ENCODE measurements around the gene C1QTNF1. TPM values are rescaled to one million over a fixed set of nuclear protein-coding genes. Genes with fewer than 3 reads are reported as not detected.
A peak's percentile ranks its signal among the peaks of the same experiment; 100 is the strongest.

Gene C1QTNF1
- total and polyA plus RNA-seq, 9 of the 15 experiments (the other 6 are each of a cell fraction or from before 2014, with no cell fraction given): 0.09 TPM; not detected in 8

DNA sequence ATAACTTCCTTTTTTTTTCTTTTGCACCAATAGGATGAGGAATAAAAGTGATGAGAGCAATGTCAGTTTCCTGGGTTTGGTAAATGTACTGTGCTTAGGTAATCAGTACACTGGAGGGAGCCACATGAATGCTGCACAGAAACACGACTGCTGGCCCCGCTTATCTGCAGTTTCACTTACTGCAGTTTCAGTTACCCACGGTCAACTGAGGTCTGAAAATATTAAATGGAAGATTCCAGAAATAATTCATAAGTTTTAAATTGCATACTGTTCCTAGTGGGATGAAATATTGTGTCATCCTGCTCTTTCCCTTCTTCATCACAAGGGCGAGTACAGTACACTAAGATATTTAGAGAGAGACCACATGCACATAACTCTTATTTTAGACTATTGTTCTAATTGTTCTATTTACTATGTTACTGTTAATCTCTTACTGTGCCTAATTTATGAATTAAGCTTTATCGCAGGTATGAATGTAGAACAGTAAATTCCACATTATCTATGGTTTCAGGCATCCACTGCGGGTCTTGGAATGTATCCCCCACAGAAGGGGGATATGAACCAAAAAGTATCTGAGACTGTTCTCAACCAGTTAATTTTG, 37.8 kb upstream of the C1QTNF1 start (continued):
- TF ChIP-seq, protein P1, sequence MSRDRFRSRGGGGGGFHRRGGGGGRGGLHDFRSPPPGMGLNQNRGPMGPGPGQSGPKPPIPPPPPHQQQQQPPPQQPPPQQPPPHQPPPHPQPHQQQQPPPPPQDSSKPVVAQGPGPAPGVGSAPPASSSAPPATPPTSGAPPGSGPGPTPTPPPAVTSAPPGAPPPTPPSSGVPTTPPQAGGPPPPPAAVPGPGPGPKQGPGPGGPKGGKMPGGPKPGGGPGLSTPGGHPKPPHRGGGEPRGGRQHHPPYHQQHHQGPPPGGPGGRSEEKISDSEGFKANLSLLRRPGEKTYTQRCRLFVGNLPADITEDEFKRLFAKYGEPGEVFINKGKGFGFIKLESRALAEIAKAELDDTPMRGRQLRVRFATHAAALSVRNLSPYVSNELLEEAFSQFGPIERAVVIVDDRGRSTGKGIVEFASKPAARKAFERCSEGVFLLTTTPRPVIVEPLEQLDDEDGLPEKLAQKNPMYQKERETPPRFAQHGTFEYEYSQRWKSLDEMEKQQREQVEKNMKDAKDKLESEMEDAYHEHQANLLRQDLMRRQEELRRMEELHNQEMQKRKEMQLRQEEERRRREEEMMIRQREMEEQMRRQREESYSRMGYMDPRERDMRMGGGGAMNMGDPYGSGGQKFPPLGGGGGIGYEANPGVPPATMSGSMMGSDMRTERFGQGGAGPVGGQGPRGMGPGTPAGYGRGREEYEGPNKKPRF (IDR thresholded peaks at IDR 0.05; ENCODE audit: low read depth, low read length): no peak
- TF ChIP-seq ATF1 (CRISPR knock-in tag; IDR thresholded peaks at IDR 0.05) (no peak), ATF1 (tag; IDR thresholded peaks at IDR 0.05) (no peak), ZC3H4 (CRISPR knock-in tag; IDR thresholded peaks at IDR 0.05; ENCODE audit: borderline replicate concordance) (no peak), CREB1 (IDR thresholded peaks at IDR 0.05) (no peak), CREB1 (CRISPR knock-in tag; IDR thresholded peaks at IDR 0.05) (no peak), TRIM24 (IDR thresholded peaks at IDR 0.05) (no peak), ZNF644 (tag; IDR thresholded peaks at IDR 0.05; ENCODE audit: low read depth) (no peak; the same call in 1 of the 2 replicates), TRIM28 (IDR thresholded peaks at IDR 0.05) (no peak), BRD9 (IDR thresholded peaks at IDR 0.05; ENCODE audit: low read depth, partially characterized antibody) (peak; percentile 45), ETV6 (IDR thresholded peaks at IDR 0.05; ENCODE audit: borderline replicate concordance in 1 of 2, low read depth in 2 of 2, low read length in 1 of 2) (no peak), ETV6 (CRISPR knock-in tag; IDR thresholded peaks at IDR 0.05; ENCODE audit: borderline replicate concordance) (no peak), SMARCE1 (IDR thresholded peaks at IDR 0.05) (no peak), ZNF444 (CRISPR knock-in tag; IDR thresholded peaks at IDR 0.05) (no peak), MAFG (tag; conservative IDR thresholded peaks at IDR 0.05) (no peak), MCM7 (IDR thresholded peaks at IDR 0.05) (no peak), HNRNPLL (IDR thresholded peaks at IDR 0.05; ENCODE audit: low read depth, low read length, poor library complexity, severe bottlenecking) (no peak), BMI1 (IDR thresholded peaks at IDR 0.05; ENCODE audit: low read length) (no peak), CCAR2 (IDR thresholded peaks at IDR 0.05; ENCODE audit: low read depth, low read length) (no peak), EZH2 (IDR thresholded peaks at IDR 0.05; ENCODE audit: borderline replicate concordance, low read depth, low read length) (no peak)
- TF ChIP-seq, protein P2, sequence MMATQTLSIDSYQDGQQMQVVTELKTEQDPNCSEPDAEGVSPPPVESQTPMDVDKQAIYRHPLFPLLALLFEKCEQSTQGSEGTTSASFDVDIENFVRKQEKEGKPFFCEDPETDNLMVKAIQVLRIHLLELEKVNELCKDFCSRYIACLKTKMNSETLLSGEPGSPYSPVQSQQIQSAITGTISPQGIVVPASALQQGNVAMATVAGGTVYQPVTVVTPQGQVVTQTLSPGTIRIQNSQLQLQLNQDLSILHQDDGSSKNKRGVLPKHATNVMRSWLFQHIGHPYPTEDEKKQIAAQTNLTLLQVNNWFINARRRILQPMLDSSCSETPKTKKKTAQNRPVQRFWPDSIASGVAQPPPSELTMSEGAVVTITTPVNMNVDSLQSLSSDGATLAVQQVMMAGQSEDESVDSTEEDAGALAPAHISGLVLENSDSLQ (IDR thresholded peaks at IDR 0.05): peak; percentile 47; the same call in 1 of the 2 replicates
- TF ChIP-seq, protein P3, sequence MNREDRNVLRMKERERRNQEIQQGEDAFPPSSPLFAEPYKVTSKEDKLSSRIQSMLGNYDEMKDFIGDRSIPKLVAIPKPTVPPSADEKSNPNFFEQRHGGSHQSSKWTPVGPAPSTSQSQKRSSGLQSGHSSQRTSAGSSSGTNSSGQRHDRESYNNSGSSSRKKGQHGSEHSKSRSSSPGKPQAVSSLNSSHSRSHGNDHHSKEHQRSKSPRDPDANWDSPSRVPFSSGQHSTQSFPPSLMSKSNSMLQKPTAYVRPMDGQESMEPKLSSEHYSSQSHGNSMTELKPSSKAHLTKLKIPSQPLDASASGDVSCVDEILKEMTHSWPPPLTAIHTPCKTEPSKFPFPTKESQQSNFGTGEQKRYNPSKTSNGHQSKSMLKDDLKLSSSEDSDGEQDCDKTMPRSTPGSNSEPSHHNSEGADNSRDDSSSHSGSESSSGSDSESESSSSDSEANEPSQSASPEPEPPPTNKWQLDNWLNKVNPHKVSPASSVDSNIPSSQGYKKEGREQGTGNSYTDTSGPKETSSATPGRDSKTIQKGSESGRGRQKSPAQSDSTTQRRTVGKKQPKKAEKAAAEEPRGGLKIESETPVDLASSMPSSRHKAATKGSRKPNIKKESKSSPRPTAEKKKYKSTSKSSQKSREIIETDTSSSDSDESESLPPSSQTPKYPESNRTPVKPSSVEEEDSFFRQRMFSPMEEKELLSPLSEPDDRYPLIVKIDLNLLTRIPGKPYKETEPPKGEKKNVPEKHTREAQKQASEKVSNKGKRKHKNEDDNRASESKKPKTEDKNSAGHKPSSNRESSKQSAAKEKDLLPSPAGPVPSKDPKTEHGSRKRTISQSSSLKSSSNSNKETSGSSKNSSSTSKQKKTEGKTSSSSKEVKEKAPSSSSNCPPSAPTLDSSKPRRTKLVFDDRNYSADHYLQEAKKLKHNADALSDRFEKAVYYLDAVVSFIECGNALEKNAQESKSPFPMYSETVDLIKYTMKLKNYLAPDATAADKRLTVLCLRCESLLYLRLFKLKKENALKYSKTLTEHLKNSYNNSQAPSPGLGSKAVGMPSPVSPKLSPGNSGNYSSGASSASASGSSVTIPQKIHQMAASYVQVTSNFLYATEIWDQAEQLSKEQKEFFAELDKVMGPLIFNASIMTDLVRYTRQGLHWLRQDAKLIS (CRISPR knock-in tag; IDR thresholded peaks at IDR 0.05): no peak

Data from K562 (cell line).